ENCODE data around the gene TTC39C. TPM values are rescaled to one million over a fixed set of nuclear protein-coding genes. Genes with fewer than 3 reads are reported as not detected.

The TTC39C gene
- total and polyA plus RNA-seq, 2 of the 8 experiments (the other 6 are each of a cell fraction or from before 2014, with no cell fraction given) = 8.1 to 79.1 TPM

DNA sequence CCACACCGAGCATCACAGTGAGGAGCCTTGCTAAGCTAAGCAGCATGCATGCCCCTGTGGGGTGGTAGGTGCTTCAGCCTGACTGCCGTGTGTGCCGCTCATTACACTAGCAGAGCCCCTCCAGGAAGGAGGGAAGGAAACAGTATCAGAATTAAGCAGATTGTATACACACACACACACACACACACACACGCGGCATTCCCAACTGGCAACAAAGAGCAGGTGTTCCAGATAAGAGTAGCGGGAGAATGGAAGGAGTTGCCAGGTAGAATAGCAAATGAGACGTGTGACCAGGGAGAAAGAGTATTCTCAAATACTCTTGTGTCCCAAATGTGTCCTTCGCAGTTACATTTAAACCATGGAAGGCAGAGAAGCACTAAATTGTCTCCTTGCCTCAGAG, 47.6 kb upstream of the TTC39C start:
- Histone ChIP-seq H3K27ac (ENCODE audit: low read depth, low read length) (no peak overlapping the region), H2BK12ac (ENCODE audit: low read depth, low read length) (no peak overlapping the region), H3K9ac (replicated peaks in 1 of 4; ENCODE audit: extremely low read depth in 1 of 4, low read depth in 3 of 4, low read length in 3 of 4) (no peak overlapping the region), H2BK5ac (ENCODE audit: low read depth, low read length) (no peak overlapping the region), H2BK120ac (replicated peaks; ENCODE audit: low read depth, low read length) (no peak overlapping the region), H3K79me2 (ENCODE audit: control insufficient read depth in 1 of 2, insufficient read depth in 2 of 2, low read length in 2 of 2) (no peaks in the 10 kb centered on the region), H3K56ac (replicated peaks; ENCODE audit: insufficient read length, low read depth, low read length) (no peak overlapping the region), H3K79me1 (ENCODE audit: low read depth, low read length) (no peaks in the 10 kb centered on the region), H4K91ac (replicated peaks; ENCODE audit: insufficient read length, low read length) (no peak overlapping the region), H3K9me3 (ENCODE audit: insufficient read depth in 2 of 2, low read depth in 1 of 2, low read length in 1 of 2) (no peaks in the 10 kb centered on the region), H4K8ac (ENCODE audit: extremely low read depth, insufficient read depth, low read length) (no peak overlapping the region), H3K4me1 (replicated peaks in 1 of 4; ENCODE audit: control insufficient read depth in 3 of 4, insufficient read depth in 4 of 4, low read length in 3 of 4) (0 out of 7 replicates have a peak, but pooled peaks cover 0 to 2% (median 0%) of the 10 kb centered on the region in 4 experiments), H3K4me3 (ENCODE audit: extremely low read depth in 1 of 4, insufficient read depth in 2 of 4, low read depth in 3 of 4, low read length in 4 of 4) (no peak overlapping the region), H4K20me1 (replicated peaks in 1 of 2; ENCODE audit: control insufficient read depth in 1 of 2, insufficient read depth in 2 of 2, low read length in 2 of 2) (no peaks in the 10 kb centered on the region), H2BK20ac (ENCODE audit: low read length) (no peak overlapping the region), H3K27me3 (replicated peaks in 1 of 4; ENCODE audit: control insufficient read depth in 3 of 4, extremely low read depth in 1 of 4, insufficient read depth in 3 of 4, low read length in 3 of 4) (no peaks in the 10 kb centered on the region), H3K4me2 (ENCODE audit: insufficient read depth in 1 of 2, low read depth in 2 of 2, low read length in 2 of 2) (no peak overlapping the region), H3K18ac (ENCODE audit: extremely low read depth, low read length) (no peak overlapping the region), H3K36me3 (ENCODE audit: control insufficient read depth in 2 of 4, insufficient read depth in 4 of 4, low read length in 3 of 4) (no peaks in the 10 kb centered on the region), H3K4ac (replicated peaks; ENCODE audit: insufficient read length, low read depth, low read length) (no peak overlapping the region), H3K14ac (ENCODE audit: insufficient read length) (no peak overlapping the region), H2BK15ac (ENCODE audit: low read length) (no peak overlapping the region), H3K23ac (ENCODE audit: insufficient read length) (no peak overlapping the region), H3K23me2 (ENCODE audit: low read depth, low read length) (no peaks in the 10 kb centered on the region), H2AFZ (ENCODE audit: low read length) (no peak overlapping the region), H4K5ac (ENCODE audit: insufficient read length, low read depth, low read length) (no peak overlapping the region), H2AK5ac (ENCODE audit: low read depth, low read length) (no peak overlapping the region)
- no peak for DNase-seq (ENCODE audit: low read depth in 1 of 2, low spot score in 2 of 2)
- FAIRE-seq = no peak
- 87% methylated on average over 8 of the region's 8 CpGs; no CpG with 5 or more reads in 1 of the 2 experiments for WGBS, 2 experiments (ENCODE audit: extremely low coverage in 1 of 2, insufficient coverage in 1 of 2, insufficient read length in 1 of 2, insufficient replicate concordance in 2 of 2, low coverage in 1 of 2, low lambda C conversion rate in 2 of 2, missing lambda C conversion rate in 1 of 2)
- ChIA-PET CTCF (ENCODE audit: partially characterized antibody) (interaction anchor here (2.9 kb wide), 1 partner anchor 15 kb away, joined by 11 read pairs; no protein-coding TSS in a partner anchor), POLR2A (ENCODE audit: partially characterized antibody) (interaction anchor here (1.5 kb wide), 1 partner anchor 16 kb away, joined by 3 read pairs; no protein-coding TSS in a partner anchor)
- TF ChIP-seq SIRT6 (IDR thresholded peaks at IDR 0.05; ENCODE audit: low read length) (no peak), CHD1 (IDR thresholded peaks at IDR 0.05; ENCODE audit: low read depth, low read length) (no peak), MAFK (IDR thresholded peaks at IDR 0.05; ENCODE audit: low read depth, low read length) (no peak), BRCA1 (IDR thresholded peaks at IDR 0.05; ENCODE audit: low read depth, low read length) (no peak), ATF2 (IDR thresholded peaks at IDR 0.05; ENCODE audit: low read length) (no peak), SIN3A (conservative IDR thresholded peaks at IDR 0.05 in 1 of 2, IDR thresholded peaks at IDR 0.05 in 1 of 2; ENCODE audit: low read depth in 1 of 2, low read length in 2 of 2) (no peak), POU5F1 (IDR thresholded peaks at IDR 0.05; ENCODE audit: low read depth, low read length) (no peak), NRF1 (IDR thresholded peaks at IDR 0.05; ENCODE audit: low read depth, low read length) (no peak)

All from H1 (cell line).